Endodermal cell (in vitro differentiated cells): ENCODE data around the gene CC2D2A. TPM values are rescaled to one million over a fixed set of nuclear protein-coding genes. Genes with fewer than 3 reads are reported as not detected.

ENCODE experiments used
- DNase-seq: peaks from one replicate; pipeline ENCODE4 v3.0.0-alpha.2; 2017
- H3K27ac ChIP-seq: 2 replicates; pipeline ENCODE4 v1.5.1; 2013; ENCODE audit warnings: mild to moderate bottlenecking, low read depth, low read length, moderate library complexity
- H3K27me3 ChIP-seq: 2 replicates; pipeline ENCODE4 v1.6.1; 2013; ENCODE audit warnings: mild to moderate bottlenecking, low read length, moderate library complexity; ENCODE audit not compliant: insufficient read depth, control insufficient read depth, poor library complexity, severe bottlenecking
- H3K36me3 ChIP-seq: 2 replicates; pipeline ENCODE4 v1.7.0; 2013; ENCODE audit warnings: mild to moderate bottlenecking, low read length, moderate library complexity; ENCODE audit not compliant: control insufficient read depth, insufficient read depth
- H3K4me1 ChIP-seq: one replicate; pipeline ENCODE4 v1.7.0; 2013; ENCODE audit warnings: low read length; ENCODE audit not compliant: control insufficient read depth, insufficient read depth
- H3K4me3 ChIP-seq: 2 replicates; pipeline ENCODE4 v1.5.1; 2013; ENCODE audit warnings: mild to moderate bottlenecking, low read length, moderate library complexity
- H3K9ac ChIP-seq: 2 replicates; pipeline ENCODE4 v1.6.1; 2013; ENCODE audit warnings: mild to moderate bottlenecking, low read length, moderate library complexity; ENCODE audit not compliant: poor library complexity, severe bottlenecking; ENCODE audit errors: extremely low read depth
- H3K9me3 ChIP-seq: 2 replicates; pipeline ENCODE4 v1.6.1; 2013; ENCODE audit warnings: mild to moderate bottlenecking, low read length, moderate library complexity; ENCODE audit not compliant: control insufficient read depth
- H3K27ac Mint-ChIP-seq: 2 replicates; pipeline ENCODE4 v1.8.0; 2020; ENCODE audit warnings: mixed read lengths
- H3K27me3 Mint-ChIP-seq: 2 replicates; pipeline ENCODE4 v1.8.0; 2021; ENCODE audit warnings: mild to moderate bottlenecking, mixed read lengths; ENCODE audit not compliant: insufficient read depth
- H3K36me3 Mint-ChIP-seq: 2 replicates; pipeline ENCODE4 v1.8.0; 2020; ENCODE audit warnings: low read depth, mixed read lengths
- H3K4me1 Mint-ChIP-seq: 2 replicates; pipeline ENCODE4 v1.8.0; 2020; ENCODE audit warnings: mixed read lengths
- H3K4me3 Mint-ChIP-seq: 2 replicates; pipeline ENCODE4 v1.8.0; 2020; ENCODE audit warnings: mild to moderate bottlenecking, moderate library complexity, mixed read lengths
- H3K9me3 Mint-ChIP-seq: 2 replicates; pipeline ENCODE4 v1.8.0; 2020; ENCODE audit warnings: mild to moderate bottlenecking, mixed read lengths
- CTCF ChIP-seq: fragments of 200-600 bp; sonication (generic); conservative IDR thresholded peaks from 2 replicates; pipeline ENCODE4 v1.5.0; 2021; ENCODE audit warnings: antibody characterized with exemption, mild to moderate bottlenecking
- WGBS, 2 experiments: methylation state at CpG; one replicate each; pipeline versions ENCODE4 v1.1.5 to v1.1.7; 2013; ENCODE audit warnings: missing lambda C conversion rate in 2 of 2, mixed read lengths in 1 of 2; ENCODE audit not compliant: insufficient coverage in 1 of 2, insufficient read length in 1 of 2; 5-methylcytosine and 5-hydroxymethylcytosine counted together
- total RNA-seq, 2 donors: library from RNA; stranded (reverse); fragmentation: NEBNext Ultra II Directional in 1 of 2; extraction: Animal tissue kit (Norgen Biotek cat#: 25700) in 1 of 2; gene quantifications; 2 replicates in 1 of 2; 3 replicates in 1 of 2; pipeline ENCODE4 v1.2.1, GENCODE V29; 2021

CC2D2A gene
- total RNA-seq, 2 donors from 2014 or later, result 12.3 to 25.2 TPM

GRCh38 chr4:15507679-15508078 is 38.0 kb downstream of the CC2D2A start:
- Mint-ChIP-seq H3K36me3 (peaks cover 46% of the 10 kb centered on the region), H3K4me1 (peaks cover 3% of the 10 kb centered on the region), H3K4me3 (no peak overlapping the region), H3K9me3 (no peaks in the 10 kb centered on the region), H3K27ac (no peak overlapping the region), H3K27me3 (no peaks in the 10 kb centered on the region)
- H3K36me3 ChIP-seq, result no peaks in the 10 kb centered on the region
- TF ChIP-seq CTCF, result no peak
- H3K27ac ChIP-seq, result no peak overlapping the region
- H3K4me1 ChIP-seq, result no peaks in the 10 kb centered on the region
- DNase-seq, result no peak
- no peak overlapping the region for H3K4me3 ChIP-seq
- H3K9ac ChIP-seq, result no peak overlapping the region
- H3K9me3 ChIP-seq, result no peaks in the 10 kb centered on the region
- H3K27me3 ChIP-seq, result no peaks in the 10 kb centered on the region
- 85 to 88% methylated on average over 4 of the region's 4 CpGs for WGBS, 2 experiments

- H3K9ac ChIP-seq, result no peak overlapping the region
- no peak for DNase-seq
- no peaks in the 10 kb centered on the region for H3K27me3 ChIP-seq
- Mint-ChIP-seq H3K4me3 (no peak overlapping the region), H3K27me3 (no peaks in the 10 kb centered on the region), H3K27ac (no peak overlapping the region), H3K36me3 (peaks cover 52% of the 10 kb centered on the region), H3K9me3 (no peaks in the 10 kb centered on the region), H3K4me1 (peaks cover 3% of the 10 kb centered on the region)
- H3K4me3 ChIP-seq, result no peak overlapping the region
- H3K4me1 ChIP-seq, result no peaks in the 10 kb centered on the region
- H3K9me3 ChIP-seq, result no peaks in the 10 kb centered on the region
- peaks cover 4% of the 10 kb centered on the region for H3K36me3 ChIP-seq
- WGBS, 2 experiments, result 96 to 97% methylated on average over 4 to 6 of the region's 6 CpGs
- H3K27ac ChIP-seq, result no peak overlapping the region
- no peak for TF ChIP-seq CTCF
These were observed 41.3 kb downstream of the CC2D2A start for GRCh38 chr4:15510961-15511360.

- TF ChIP-seq CTCF, result no peak
- Histone ChIP-seq H3K36me3 (peaks cover 11% of the 10 kb centered on the region), H3K9me3 (peaks cover 5% of the 10 kb centered on the region), H3K4me1 (no peaks in the 10 kb centered on the region), H3K27me3 (no peaks in the 10 kb centered on the region), H3K4me3 (no peak overlapping the region), H3K9ac (no peak overlapping the region), H3K27ac (no peak overlapping the region)
- DNase-seq, result no peak
- 81 to 96% methylated on average over 2 to 3 of the region's 3 CpGs for WGBS, 2 experiments
- Mint-ChIP-seq H3K27ac (no peak overlapping the region), H3K27me3 (no peaks in the 10 kb centered on the region), H3K36me3 (peaks cover 66% of the 10 kb centered on the region), H3K4me3 (no peak overlapping the region), H3K4me1 (no peaks in the 10 kb centered on the region), H3K9me3 (peaks cover 15% of the 10 kb centered on the region)
These were observed 43.9 kb downstream of the CC2D2A start for GRCh38 chr4:15513545-15513944.
